Measurements from ENCODE around the gene SNX22. TPM values are rescaled to one million over a fixed set of nuclear protein-coding genes. Genes with fewer than 3 reads are reported as not detected.

The SNX22 gene
- total RNA-seq, 6 experiments from 2014 or later: 0.43 to 4.2 (median 1.6) TPM

GRCh38 chr15:64132217-64132616 is 19.3 kb upstream of the SNX22 start:
- no peak overlapping the region for H3K4me3 ChIP-seq
- H3K27ac ChIP-seq: no peak overlapping the region
- peaks cover 19 to 100% (median 71%) of the 10 kb centered on the region in 4 donors for H3K36me3 ChIP-seq
- H3K9me3 ChIP-seq: no peaks in the 10 kb centered on the region
- TF ChIP-seq CTCF (IDR thresholded peaks at IDR 0.05) (no peak), POLR2A (IDR thresholded peaks at IDR 0.05) (no peak)
- DNase-seq (no peak), ATAC-seq (no peak)
- 80% methylated on average over 1 of the region's 4 CpGs for WGBS (ENCODE audit: insufficient coverage, low coverage, low lambda C conversion rate, missing lambda C conversion rate)
- H3K27me3 ChIP-seq: no peaks in the 10 kb centered on the region
- intact Hi-C loops (cut with DNase I): no loop called here
- H3K4me1 ChIP-seq: no peaks in the 10 kb centered on the region

GRCh38 chr15:64133623-64134344 is 17.7 kb upstream of the SNX22 start:
- intact Hi-C loops (cut with DNase I): no loop called here
- ATAC-seq: peak in 1 of 4 donors; percentile 22
- no peak for DNase-seq
- 82% methylated on average over 2 of the region's 10 CpGs for WGBS (ENCODE audit: insufficient coverage, low coverage, low lambda C conversion rate, missing lambda C conversion rate)
- H3K4me1 ChIP-seq: no peaks in the 10 kb centered on the region
- TF ChIP-seq POLR2A (IDR thresholded peaks at IDR 0.05) (no peak), CTCF (IDR thresholded peaks at IDR 0.05) (no peak)
- H3K4me3 ChIP-seq: no peak overlapping the region
- peaks cover 19 to 100% (median 63%) of the 10 kb centered on the region in 4 donors for H3K36me3 ChIP-seq
- no peak overlapping the region for H3K27ac ChIP-seq
- H3K27me3 ChIP-seq: no peaks in the 10 kb centered on the region
- H3K9me3 ChIP-seq: no peaks in the 10 kb centered on the region

GRCh38 chr15:64134345-64134829 is 17.1 kb upstream of the SNX22 start:
- peaks cover 19 to 96% (median 60%) of the 10 kb centered on the region in 4 donors for H3K36me3 ChIP-seq
- TF ChIP-seq POLR2A (IDR thresholded peaks at IDR 0.05): no peak
- TF ChIP-seq CTCF (IDR thresholded peaks at IDR 0.05): no peak
- WGBS (ENCODE audit: insufficient coverage, low coverage, low lambda C conversion rate, missing lambda C conversion rate): 87% methylated on average over 3 of the region's 9 CpGs
- DNase-seq (peak in 2 of 3 donors; percentile 55 to 68), ATAC-seq (peak; percentile 15 to 54 (median 38))
- no peaks in the 10 kb centered on the region for H3K4me1 ChIP-seq
- intact Hi-C loops (cut with DNase I): no loop called here
- H3K9me3 ChIP-seq: no peaks in the 10 kb centered on the region
- no peak overlapping the region for H3K4me3 ChIP-seq
- H3K27ac ChIP-seq: no peak overlapping the region
- H3K27me3 ChIP-seq: no peaks in the 10 kb centered on the region

GRCh38 chr15:64136347-64136746 is 15.2 kb upstream of the SNX22 start:
- no peak for ATAC-seq

More at GRCh38 chr15:64136347-64136746, 15.2 kb upstream of the SNX22 start:
- H3K27me3 ChIP-seq: no peaks in the 10 kb centered on the region
- no peak overlapping the region for H3K4me3 ChIP-seq
- no peaks in the 10 kb centered on the region for H3K9me3 ChIP-seq
- H3K36me3 ChIP-seq: peaks cover 9 to 87% (median 45%) of the 10 kb centered on the region in 4 donors
- 90% methylated on average over 3 of the region's 7 CpGs for WGBS (ENCODE audit: insufficient coverage, low coverage, low lambda C conversion rate, missing lambda C conversion rate)
- no peak for DNase-seq
- no peaks in the 10 kb centered on the region for H3K4me1 ChIP-seq
- H3K27ac ChIP-seq: no peak overlapping the region
- TF ChIP-seq POLR2A (IDR thresholded peaks at IDR 0.05) (no peak), CTCF (IDR thresholded peaks at IDR 0.05) (no peak)
- intact Hi-C loops (cut with DNase I): no loop called here

Measured in right lobe of liver (tissue), 6 donors.